ENCODE data around the gene DNAAF5. TPM values are rescaled to one million over a fixed set of nuclear protein-coding genes. Genes with fewer than 3 reads are reported as not detected.

DNAAF5 gene
- total RNA-seq, 4 donors from 2014 or later, result 26.7 to 34.4 (median 29.0) TPM

GRCh38 chr7:784971-785370, 58.5 kb downstream of the DNAAF5 start:
- no peak for DNase-seq (ENCODE audit: low spot score in 2 of 2)
- Histone ChIP-seq H3K27ac (no peak overlapping the region), H3K27me3 (no peaks in the 10 kb centered on the region), H3K9me3 (no peaks in the 10 kb centered on the region), H3K4me1 (peaks cover 9% of the 10 kb centered on the region), H3K36me3 (peaks cover 33% of the 10 kb centered on the region), H3K4me3 (no peak overlapping the region)
- WGBS, result 96% methylated on average over 20 of the region's 21 CpGs
- TF ChIP-seq EP300 (IDR thresholded peaks at IDR 0.05), result no peak
- no peak for TF ChIP-seq POLR2AphosphoS5 (IDR thresholded peaks at IDR 0.05)
- no peak for TF ChIP-seq CTCF (IDR thresholded peaks at IDR 0.05)
- no peak for TF ChIP-seq POLR2A (IDR thresholded peaks at IDR 0.05)

GRCh38 chr7:785416-785815, 58.9 kb downstream of the DNAAF5 start:
- no peak for TF ChIP-seq CTCF (IDR thresholded peaks at IDR 0.05)
- no peak for TF ChIP-seq POLR2AphosphoS5 (IDR thresholded peaks at IDR 0.05)
- no peak for TF ChIP-seq EP300 (IDR thresholded peaks at IDR 0.05)
- TF ChIP-seq POLR2A (IDR thresholded peaks at IDR 0.05), result no peak
- DNase-seq (ENCODE audit: low spot score in 2 of 2), result no peak
- Histone ChIP-seq H3K27me3 (no peaks in the 10 kb centered on the region), H3K36me3 (peaks cover 33% of the 10 kb centered on the region), H3K4me3 (no peak overlapping the region), H3K9me3 (no peaks in the 10 kb centered on the region), H3K4me1 (peaks cover 9% of the 10 kb centered on the region), H3K27ac (no peak overlapping the region)
- 90% methylated on average over 10 of the region's 10 CpGs for WGBS

- Histone ChIP-seq H3K4me3 (no peak overlapping the region), H3K36me3 (peaks cover 24% of the 10 kb centered on the region), H3K27ac (no peak overlapping the region), H3K9me3 (no peaks in the 10 kb centered on the region), H3K27me3 (no peaks in the 10 kb centered on the region), H3K4me1 (peaks cover 9% of the 10 kb centered on the region)
- DNase-seq (ENCODE audit: low spot score in 2 of 2), result peak in 1 of 2 donors; percentile 84
- 54% methylated on average over 11 of the region's 11 CpGs for WGBS
- TF ChIP-seq CTCF (IDR thresholded peaks at IDR 0.05) (peak; percentile 90 to 92), POLR2AphosphoS5 (IDR thresholded peaks at IDR 0.05) (no peak)
Observed at GRCh38 chr7:786472-787255, 60.2 kb downstream of the DNAAF5 start.

GRCh38 chr7:787332-788240, 61.1 kb downstream of the DNAAF5 start:
- TF ChIP-seq POLR2AphosphoS5 (IDR thresholded peaks at IDR 0.05), result no peak
- TF ChIP-seq CTCF (IDR thresholded peaks at IDR 0.05), result no peak
- TF ChIP-seq POLR2A (IDR thresholded peaks at IDR 0.05), result no peak
- TF ChIP-seq EP300 (IDR thresholded peaks at IDR 0.05), result no peak
- Histone ChIP-seq H3K4me3 (no peak overlapping the region), H3K27ac (no peak overlapping the region), H3K4me1 (peaks cover 9% of the 10 kb centered on the region), H3K9me3 (no peaks in the 10 kb centered on the region), H3K36me3 (peaks cover 19% of the 10 kb centered on the region), H3K27me3 (no peaks in the 10 kb centered on the region)
- WGBS, result 94% methylated on average over 18 of the region's 27 CpGs
- no peak for DNase-seq (ENCODE audit: low spot score in 2 of 2)

GRCh38 chr7:791519-791918, 65.0 kb downstream of the DNAAF5 start:
- H3K9me3 ChIP-seq, result no peaks in the 10 kb centered on the region
- H3K36me3 ChIP-seq, result no peaks in the 10 kb centered on the region
- H3K27ac ChIP-seq, result no peak overlapping the region
- 100% methylated on average over 5 of the region's 5 CpGs for WGBS
- no peaks in the 10 kb centered on the region for H3K27me3 ChIP-seq
- no peak for DNase-seq (ENCODE audit: low spot score in 2 of 2)
- TF ChIP-seq CTCF (IDR thresholded peaks at IDR 0.05), result no peak
- no peak for TF ChIP-seq POLR2AphosphoS5 (IDR thresholded peaks at IDR 0.05)
- no peak for TF ChIP-seq POLR2A (IDR thresholded peaks at IDR 0.05)
- TF ChIP-seq EP300 (IDR thresholded peaks at IDR 0.05), result no peak
- peaks cover 4% of the 10 kb centered on the region for H3K4me1 ChIP-seq
- no peak overlapping the region for H3K4me3 ChIP-seq

All from suprapubic skin (tissue), 4 donors.